Esophagus squamous epithelium (tissue), 5 donors: ENCODE results near the gene LDLRAD4. TPM values are rescaled to one million over a fixed set of nuclear protein-coding genes. Genes with fewer than 3 reads are reported as not detected.
A peak's percentile ranks its signal among the peaks of the same experiment; 100 is the strongest.

Source experiments
- DNase-seq: peaks from one replicate; lab custom pipeline; 2025; lab: John Stamatoyannopoulos, UW
- H3K27ac ChIP-seq, 4 donors: fragments of 200-600 bp; sonication (generic); one replicate each; pipeline ENCODE4 v1.5.1; 2016 to 2019; ENCODE audit warnings: mild to moderate bottlenecking in 1 of 4
- H3K27me3 ChIP-seq, 4 donors: fragments of 200-600 bp; sonication (generic); 1 replicate in 3 of 4; 2 replicates in 1 of 4; pipeline versions ENCODE4 v1.5.1 to v1.6.0; 2017 to 2021; ENCODE audit warnings: antibody characterized with exemption in 1 of 4
- H3K36me3 ChIP-seq, 3 donors: fragments of 200-600 bp; sonication (generic); one replicate each; pipeline ENCODE4 v1.5.1; 2016 to 2019
- H3K4me1 ChIP-seq, 3 donors: fragments of 200-600 bp; sonication (generic); one replicate each; pipeline ENCODE4 v1.5.1; 2017 to 2019
- H3K4me3 ChIP-seq, 4 donors: fragments of 200-600 bp; sonication (generic); 1 replicate in 3 of 4; 2 replicates in 1 of 4; pipeline ENCODE4 v1.5.1; 2016 to 2019; ENCODE audit warnings: mild to moderate bottlenecking in 2 of 4, moderate library complexity in 1 of 4
- H3K9me3 ChIP-seq, 3 donors: fragments of 200-600 bp; sonication (generic); one replicate each; pipeline ENCODE4 v1.5.1; 2016 to 2019
- POLR2A ChIP-seq, 4 donors: fragments of 450-650 bp; IDR thresholded peaks; one replicate each; pipeline ENCODE4 v1.6.1; 2017; ENCODE audit warnings: antibody characterized with exemption in 4 of 4, mild to moderate bottlenecking in 4 of 4, moderate library complexity in 3 of 4
- WGBS, 2 donors: methylation state at CpG; one replicate each; pipeline ENCODE4 v1.1.5; 2018; 5-methylcytosine and 5-hydroxymethylcytosine counted together
- intact Hi-C: fragments of 100-400 bp; cut with DNase I; formaldehyde crosslinking; loops from one replicate; pipeline ENCODE4 v1.15.0; 2022
- total RNA-seq, 4 donors: library from RNA; depleted of rRNA; stranded (reverse); fragments of >200 nt; gene quantifications; one replicate each; pipeline ENCODE4 v1.1.0, GENCODE V29; 2016
- TF ChIP-seq, protein P1 (sequence below), 6 experiments: fragments of 450-650 bp in 4 of 6; fragments of 200-600 bp in 2 of 6; sonication (generic) in 2 of 6; IDR thresholded peaks; one replicate each; pipeline ENCODE4 v1.5.1; 2016 to 2019; ENCODE audit warnings: antibody characterized with exemption in 6 of 6, mild to moderate bottlenecking in 4 of 6, moderate library complexity in 4 of 6
- donor health status: DM: yes; HTN: yes; CAD: no.

Gene LDLRAD4
- total RNA-seq, 4 donors from 2014 or later, result 0.91 to 17.9 (median 6.8) TPM

DNA sequence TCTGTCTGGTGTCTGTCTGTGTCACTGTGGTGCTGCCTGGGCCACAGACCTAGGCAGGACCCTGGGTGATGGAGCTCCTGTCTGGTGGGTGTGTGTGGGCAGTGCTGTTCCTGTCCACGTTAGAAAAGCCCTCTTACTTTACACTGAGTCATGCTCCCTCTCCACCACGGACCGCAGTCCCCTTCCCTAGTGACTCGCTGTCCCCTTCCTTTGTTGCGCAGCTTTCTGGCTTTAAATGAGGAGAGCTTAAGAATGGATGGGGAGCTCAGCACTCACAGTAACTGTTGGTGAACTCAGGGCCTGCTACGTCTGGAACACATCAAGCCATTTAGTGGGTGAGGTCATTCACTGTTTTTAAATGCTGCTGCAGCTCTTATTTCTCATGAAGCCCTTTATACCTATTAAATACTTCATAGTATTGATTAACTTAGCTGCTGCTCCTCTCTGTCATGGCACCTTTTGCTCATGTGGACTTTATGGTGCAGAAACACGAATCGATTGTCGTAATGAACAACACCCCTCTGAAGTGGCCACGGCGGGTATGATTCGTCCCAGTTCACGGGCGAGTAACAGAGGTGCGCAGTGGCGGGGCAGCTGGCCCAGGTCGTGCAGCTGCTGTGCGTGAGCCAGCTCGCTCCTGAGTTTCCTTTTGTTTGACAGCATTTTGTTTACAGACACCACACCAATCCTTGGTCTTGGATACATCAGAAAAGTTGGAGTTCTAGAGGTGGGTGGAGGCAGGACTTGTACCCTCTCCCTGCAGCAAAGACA lies 100.4 kb downstream of the LDLRAD4 start:
- intact Hi-C loops, result loop anchor here (10.0 kb wide), 1 partner anchor 64 kb away; no protein-coding TSS in a partner anchor
- Histone ChIP-seq H3K4me3 (no peak overlapping the region), H3K4me1 (peaks cover 0 to 6% (median 0%) of the 10 kb centered on the region in 3 donors), H3K36me3 (no peaks in the 10 kb centered on the region), H3K9me3 (peaks cover 0 to 15% (median 0%) of the 10 kb centered on the region in 3 donors), H3K27ac (peak overlapping the region in 2 of 4 donors; percentile 9 to 16), H3K27me3 (no peaks in the 10 kb centered on the region)
- 72 to 75% methylated on average over 15 to 19 of the region's 19 CpGs for WGBS, 2 donors
- DNase-seq, result no peak
- TF ChIP-seq POLR2A (IDR thresholded peaks at IDR 0.05), result no peak
- TF ChIP-seq, protein P1, sequence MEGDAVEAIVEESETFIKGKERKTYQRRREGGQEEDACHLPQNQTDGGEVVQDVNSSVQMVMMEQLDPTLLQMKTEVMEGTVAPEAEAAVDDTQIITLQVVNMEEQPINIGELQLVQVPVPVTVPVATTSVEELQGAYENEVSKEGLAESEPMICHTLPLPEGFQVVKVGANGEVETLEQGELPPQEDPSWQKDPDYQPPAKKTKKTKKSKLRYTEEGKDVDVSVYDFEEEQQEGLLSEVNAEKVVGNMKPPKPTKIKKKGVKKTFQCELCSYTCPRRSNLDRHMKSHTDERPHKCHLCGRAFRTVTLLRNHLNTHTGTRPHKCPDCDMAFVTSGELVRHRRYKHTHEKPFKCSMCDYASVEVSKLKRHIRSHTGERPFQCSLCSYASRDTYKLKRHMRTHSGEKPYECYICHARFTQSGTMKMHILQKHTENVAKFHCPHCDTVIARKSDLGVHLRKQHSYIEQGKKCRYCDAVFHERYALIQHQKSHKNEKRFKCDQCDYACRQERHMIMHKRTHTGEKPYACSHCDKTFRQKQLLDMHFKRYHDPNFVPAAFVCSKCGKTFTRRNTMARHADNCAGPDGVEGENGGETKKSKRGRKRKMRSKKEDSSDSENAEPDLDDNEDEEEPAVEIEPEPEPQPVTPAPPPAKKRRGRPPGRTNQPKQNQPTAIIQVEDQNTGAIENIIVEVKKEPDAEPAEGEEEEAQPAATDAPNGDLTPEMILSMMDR (IDR thresholded peaks at IDR 0.05), result no peak

DNA sequence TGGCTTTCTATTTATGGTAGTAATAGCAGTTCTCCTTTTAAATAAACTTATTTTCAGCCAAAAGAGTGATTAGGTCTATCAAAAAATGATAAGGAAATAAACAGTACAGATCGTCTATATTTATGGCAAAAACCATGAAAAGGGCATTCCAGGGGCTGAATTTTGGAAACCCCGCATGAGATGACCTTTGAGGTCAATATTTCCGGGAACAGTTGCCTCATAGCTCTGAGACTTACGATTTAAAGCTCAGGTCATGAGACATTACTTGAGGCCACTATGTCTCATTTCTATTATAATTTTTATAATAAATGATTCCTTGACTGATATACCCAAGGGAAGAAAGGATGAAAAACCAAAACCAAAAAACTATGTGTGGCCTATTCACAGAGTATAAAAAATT lies 101.1 kb downstream of the LDLRAD4 start:
- H3K9me3 ChIP-seq, result peaks cover 0 to 15% (median 0%) of the 10 kb centered on the region in 3 donors
- TF ChIP-seq POLR2A (IDR thresholded peaks at IDR 0.05), result no peak
- TF ChIP-seq, protein P1 (IDR thresholded peaks at IDR 0.05), result no peak
- H3K4me1 ChIP-seq, result peaks cover 0 to 6% (median 0%) of the 10 kb centered on the region in 3 donors
- intact Hi-C loops, result loop anchor here (10.0 kb wide), 1 partner anchor 65 kb away; no protein-coding TSS in a partner anchor
- H3K36me3 ChIP-seq, result no peaks in the 10 kb centered on the region
- no peaks in the 10 kb centered on the region for H3K27me3 ChIP-seq
- peak overlapping the region in 2 of 4 donors; percentile 9 to 16 for H3K27ac ChIP-seq
- DNase-seq, result no peak
- no peak overlapping the region for H3K4me3 ChIP-seq
- 54 to 57% methylated on average over 4 of the region's 4 CpGs for WGBS, 2 donors

DNA sequence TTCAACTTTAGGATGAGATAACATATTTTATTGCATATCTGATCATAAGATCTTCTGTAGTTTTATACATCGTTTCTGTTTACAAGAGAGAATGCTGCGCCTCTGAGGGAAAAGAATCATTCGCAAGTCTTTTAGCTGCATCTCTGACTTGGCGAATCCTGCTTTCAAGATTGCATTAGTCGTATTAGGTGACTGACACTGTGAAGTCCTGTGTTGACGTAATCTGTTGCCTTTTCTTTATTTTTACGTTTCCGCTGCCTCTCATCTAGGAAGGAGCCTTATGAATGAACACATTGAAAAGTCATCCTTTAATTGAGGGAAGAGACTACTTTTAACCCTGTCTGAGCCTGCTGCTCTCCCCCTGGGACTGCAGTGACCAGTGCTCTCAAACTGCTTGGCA lies 101.5 kb downstream of the LDLRAD4 start:
- Histone ChIP-seq H3K27ac (no peak overlapping the region), H3K9me3 (peaks cover 0 to 14% (median 0%) of the 10 kb centered on the region in 3 donors), H3K36me3 (no peaks in the 10 kb centered on the region), H3K27me3 (no peaks in the 10 kb centered on the region), H3K4me1 (peaks cover 0 to 6% (median 0%) of the 10 kb centered on the region in 3 donors), H3K4me3 (no peak overlapping the region)
- 71 to 74% methylated on average over 8 of the region's 8 CpGs for WGBS, 2 donors
- intact Hi-C loops, result no loop called here
- DNase-seq, result no peak
- TF ChIP-seq, protein P1 (IDR thresholded peaks at IDR 0.05), result no peak
- TF ChIP-seq POLR2A (IDR thresholded peaks at IDR 0.05), result no peak

DNA sequence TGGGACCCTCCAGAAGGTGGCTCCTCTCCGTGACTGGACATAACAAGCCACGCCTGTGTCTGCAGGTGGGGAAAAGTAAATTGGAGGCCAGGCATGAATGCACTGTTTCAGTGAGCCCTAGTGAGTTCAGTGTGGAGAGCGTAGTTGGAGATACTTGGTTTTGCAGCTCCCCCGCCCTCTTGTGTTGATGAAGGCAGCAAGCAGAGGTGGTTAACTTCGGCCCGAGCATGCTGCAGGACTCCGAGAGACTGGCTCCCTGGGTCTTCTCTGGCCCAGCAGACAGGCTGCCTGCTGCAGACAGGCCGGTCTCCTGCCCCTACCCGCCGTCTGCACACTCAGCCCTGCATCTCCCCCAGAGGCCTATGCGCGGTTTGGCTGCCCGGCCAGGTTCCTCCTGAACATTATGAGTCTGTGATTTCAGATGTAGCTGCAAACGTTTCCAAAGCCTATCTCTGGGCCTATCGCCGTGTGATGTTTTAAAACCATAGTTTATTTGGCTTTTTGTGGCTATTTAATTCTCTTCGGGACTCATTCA lies 102.4 kb downstream of the LDLRAD4 start:
- Histone ChIP-seq H3K4me1 (peaks cover 0 to 6% (median 0%) of the 10 kb centered on the region in 3 donors), H3K4me3 (no peak overlapping the region), H3K9me3 (peaks cover 0 to 6% (median 0%) of the 10 kb centered on the region in 3 donors), H3K27me3 (no peaks in the 10 kb centered on the region), H3K36me3 (no peaks in the 10 kb centered on the region), H3K27ac (no peak overlapping the region)
- WGBS, 2 donors, result 83 to 87% methylated on average over 9 to 17 of the region's 17 CpGs
- no peak for TF ChIP-seq POLR2A (IDR thresholded peaks at IDR 0.05)
- TF ChIP-seq, protein P1 (IDR thresholded peaks at IDR 0.05), result no peak
- no peak for DNase-seq
- intact Hi-C loops, result no loop called here

DNA sequence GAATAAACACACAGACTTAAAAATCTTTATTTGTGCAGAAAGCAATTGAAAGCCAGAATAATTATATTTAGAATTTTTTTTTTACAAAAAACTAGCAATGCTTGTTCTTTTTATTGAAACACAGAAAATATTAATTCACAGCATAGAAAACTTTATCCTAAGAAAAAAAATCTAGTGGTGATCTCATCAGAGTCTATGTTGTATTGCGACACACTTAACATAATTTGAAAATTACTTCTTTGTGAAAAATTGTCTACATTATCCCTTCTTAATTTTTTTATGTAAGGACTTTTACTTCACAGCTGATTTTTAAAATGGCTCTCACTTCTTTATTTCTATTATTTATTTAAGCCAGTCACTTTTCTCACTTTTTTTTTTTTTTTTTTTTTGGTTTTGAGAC lies 103.4 kb downstream of the LDLRAD4 start:
- Histone ChIP-seq H3K4me1 (peaks cover 0 to 6% (median 0%) of the 10 kb centered on the region in 3 donors), H3K27ac (no peak overlapping the region), H3K9me3 (no peaks in the 10 kb centered on the region), H3K27me3 (no peaks in the 10 kb centered on the region), H3K4me3 (no peak overlapping the region), H3K36me3 (no peaks in the 10 kb centered on the region)
- intact Hi-C loops, result no loop called here
- no peak for DNase-seq
- 40 to 53% methylated on average over 1 of the region's 1 CpG for WGBS, 2 donors
- TF ChIP-seq POLR2A (IDR thresholded peaks at IDR 0.05), result no peak
- TF ChIP-seq, protein P1 (IDR thresholded peaks at IDR 0.05), result no peak
